GM12864 (cell line): ENCODE data around the gene HAS3.
"Not testable (repeated sequence)": the region's sequence is repeated elsewhere in the genome, so short reads cannot be mapped to it uniquely, and the experiment has no call there.

Experiments used
- DNase-seq: peaks from one replicate; pipeline ENCODE4 v3.0.0-alpha.2; 2011; ENCODE audit warnings: low read depth
- H3K4me3 ChIP-seq: 2 replicates; pipeline ENCODE4 v1.5.1; 2011; ENCODE audit warnings: mild to moderate bottlenecking, low read depth, low read length, control low read depth
- TF ChIP-seq, protein P1 (sequence below): IDR thresholded peaks from 2 replicates; pipeline ENCODE4 v1.5.1; 2011; ENCODE audit warnings: low read depth, mild to moderate bottlenecking, moderate library complexity, low read length, control low read depth, inconsistent platforms; ENCODE audit errors: missing control alignments

Gene HAS3

DNA sequence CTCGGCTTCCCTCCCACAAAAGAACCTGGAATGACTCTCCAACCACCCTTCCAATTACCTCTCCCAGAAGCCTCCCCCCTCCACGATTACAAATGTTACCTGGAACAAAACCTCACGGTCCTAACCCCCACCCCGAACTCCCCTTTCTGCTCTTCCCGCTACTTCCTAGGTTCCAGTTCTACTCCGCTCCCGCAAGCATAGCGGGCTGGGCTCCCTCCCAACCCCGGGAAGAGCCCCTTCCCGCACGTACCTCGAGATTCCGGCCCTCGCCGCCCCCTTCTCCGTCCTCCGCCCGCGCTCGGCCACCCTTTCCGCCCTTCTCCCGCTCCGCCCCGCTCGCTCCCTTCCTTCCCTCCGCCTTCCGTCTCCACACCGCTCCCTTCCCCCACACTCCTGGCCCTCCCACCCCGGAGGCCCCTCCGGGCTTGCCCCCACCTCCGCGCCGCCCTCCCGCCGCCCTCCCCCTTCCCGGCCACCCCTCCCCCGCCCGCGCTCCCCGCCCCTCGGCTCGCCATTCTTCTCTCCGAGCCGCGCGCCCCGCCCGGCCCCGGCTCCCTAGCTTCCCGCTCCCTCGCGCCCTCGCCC is 26.5 kb downstream of the HAS3 start:
- DNase-seq: no peak
- TF ChIP-seq, protein P1, sequence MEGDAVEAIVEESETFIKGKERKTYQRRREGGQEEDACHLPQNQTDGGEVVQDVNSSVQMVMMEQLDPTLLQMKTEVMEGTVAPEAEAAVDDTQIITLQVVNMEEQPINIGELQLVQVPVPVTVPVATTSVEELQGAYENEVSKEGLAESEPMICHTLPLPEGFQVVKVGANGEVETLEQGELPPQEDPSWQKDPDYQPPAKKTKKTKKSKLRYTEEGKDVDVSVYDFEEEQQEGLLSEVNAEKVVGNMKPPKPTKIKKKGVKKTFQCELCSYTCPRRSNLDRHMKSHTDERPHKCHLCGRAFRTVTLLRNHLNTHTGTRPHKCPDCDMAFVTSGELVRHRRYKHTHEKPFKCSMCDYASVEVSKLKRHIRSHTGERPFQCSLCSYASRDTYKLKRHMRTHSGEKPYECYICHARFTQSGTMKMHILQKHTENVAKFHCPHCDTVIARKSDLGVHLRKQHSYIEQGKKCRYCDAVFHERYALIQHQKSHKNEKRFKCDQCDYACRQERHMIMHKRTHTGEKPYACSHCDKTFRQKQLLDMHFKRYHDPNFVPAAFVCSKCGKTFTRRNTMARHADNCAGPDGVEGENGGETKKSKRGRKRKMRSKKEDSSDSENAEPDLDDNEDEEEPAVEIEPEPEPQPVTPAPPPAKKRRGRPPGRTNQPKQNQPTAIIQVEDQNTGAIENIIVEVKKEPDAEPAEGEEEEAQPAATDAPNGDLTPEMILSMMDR: no peak
- H3K4me3 ChIP-seq: peak overlapping the region; percentile 98

DNA sequence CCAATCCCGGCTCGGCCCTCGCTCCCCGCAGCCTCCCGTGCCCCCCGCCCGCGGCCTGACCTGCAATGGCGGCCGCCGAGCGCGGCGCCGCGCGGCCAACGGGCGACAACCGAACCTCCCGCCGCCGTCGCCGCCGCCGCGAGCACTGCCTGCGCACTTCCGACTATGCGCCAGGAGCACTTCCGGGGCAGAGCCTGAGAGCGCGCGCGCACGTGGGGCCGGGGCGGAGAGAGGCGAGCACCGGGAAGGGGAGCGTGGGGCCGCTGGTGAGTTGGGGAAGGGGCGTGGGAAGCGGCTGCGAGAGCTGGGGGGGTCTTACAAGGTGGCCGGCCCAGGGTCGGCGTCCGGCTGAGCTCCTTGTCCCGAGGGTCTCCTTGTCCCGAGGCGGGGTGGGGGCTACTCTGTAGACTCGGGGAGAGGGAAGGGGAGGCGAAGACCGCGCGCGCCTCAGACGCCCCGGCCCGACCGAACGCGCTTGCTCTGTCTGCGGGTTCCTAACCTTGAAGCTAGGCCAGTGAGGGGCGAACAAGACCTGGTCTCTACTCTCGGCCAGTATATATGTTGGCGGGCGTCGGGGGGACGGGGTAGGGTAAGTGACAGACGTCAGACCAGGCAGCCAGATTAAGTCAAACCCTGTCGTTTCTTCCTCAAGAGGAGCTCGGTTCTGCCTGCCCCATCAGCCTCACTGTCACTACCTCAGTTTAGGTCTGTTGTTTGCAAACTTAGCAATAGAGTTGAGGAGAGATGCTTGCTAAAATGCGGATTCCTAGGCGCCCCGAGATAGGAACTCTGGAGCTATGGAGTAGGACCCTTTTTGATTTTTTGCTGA is 27.2 kb downstream of the HAS3 start, which contains the start of the genes CHTF8 and UTP4:
Gene CHTF8 (minus strand): TSS at position 165 of the 829 bp plus-strand sequence. CDS start 11,130 bp downstream, outside the sequence.
Gene UTP4 (plus strand): TSS at position 226 of the 829 bp plus-strand sequence. CDS start 811 bp downstream, outside the sequence.
- DNase-seq: no peak
- TF ChIP-seq, protein P1: no peak
- peak within 1 kb of the TSS; percentile 98 for H3K4me3 ChIP-seq

DNA sequence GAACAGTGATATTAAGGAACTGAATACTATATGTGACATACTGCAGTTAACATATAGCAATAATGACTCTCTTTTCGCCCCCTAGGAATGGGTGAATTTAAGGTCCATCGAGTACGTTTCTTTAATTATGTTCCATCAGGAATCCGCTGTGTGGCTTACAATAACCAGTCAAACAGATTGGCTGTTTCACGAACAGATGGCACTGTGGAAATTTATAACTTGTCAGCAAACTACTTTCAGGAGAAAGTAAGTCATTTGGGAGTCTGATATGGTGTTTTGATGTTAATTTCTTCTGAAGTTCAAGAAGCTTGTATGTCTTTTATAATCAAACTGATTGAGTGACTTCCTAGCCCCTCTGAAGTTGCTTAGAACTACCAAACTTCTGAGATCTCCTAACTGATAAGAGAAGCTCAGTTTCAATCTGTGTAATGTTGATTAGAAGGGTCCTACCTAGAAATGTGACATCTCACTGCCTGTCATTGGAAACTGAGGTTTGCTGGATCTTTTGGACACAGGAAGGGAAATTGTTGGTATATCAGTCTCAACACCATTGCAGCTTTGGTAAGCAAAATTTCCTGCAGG is 28.0 kb downstream of the HAS3 start:
- DNase-seq: no peak
- TF ChIP-seq, protein P1: no peak
- peak overlapping the region; percentile 98 for H3K4me3 ChIP-seq

DNA sequence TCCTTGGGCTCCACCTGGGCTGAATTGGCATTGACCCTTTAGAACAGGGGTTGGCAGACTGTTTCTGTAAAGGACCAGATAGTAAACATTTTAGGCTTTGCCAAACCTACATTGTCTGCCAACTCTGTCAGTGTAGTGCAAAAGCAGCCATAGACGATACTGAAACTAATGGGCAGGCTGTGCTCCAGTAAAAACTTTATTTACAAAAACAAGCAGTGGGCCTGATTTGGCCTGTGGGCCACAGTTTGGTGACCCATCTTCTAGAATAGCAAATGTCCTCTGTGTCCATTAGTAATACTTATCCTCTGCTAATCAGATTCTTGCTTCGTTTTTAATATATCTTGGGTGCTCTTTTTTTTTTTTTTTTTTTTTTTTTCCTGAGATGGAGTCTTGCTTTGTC is 33.2 kb downstream of the HAS3 start:
- DNase-seq: no peak
- no peak overlapping the region for H3K4me3 ChIP-seq
- TF ChIP-seq, protein P1: no peak

DNA sequence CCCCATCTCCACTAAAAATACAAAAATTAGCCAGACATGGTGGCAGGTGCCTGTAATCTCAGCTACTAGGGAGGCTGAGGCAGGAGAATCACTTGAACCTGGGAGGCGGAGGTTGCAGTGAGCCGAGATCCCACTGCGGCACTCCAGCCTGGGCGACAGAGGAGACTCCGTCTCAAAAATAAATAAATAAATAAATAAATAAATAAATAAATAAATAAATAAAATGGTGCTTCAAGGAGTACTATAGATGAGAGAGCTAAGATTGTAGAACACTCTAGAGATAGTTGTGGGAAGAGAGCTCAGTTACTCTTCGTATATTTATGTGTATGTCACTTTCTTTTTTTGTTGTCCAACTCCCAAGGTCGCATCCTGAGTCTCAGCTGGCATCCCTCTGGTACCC is 34.0 kb downstream of the HAS3 start:
- not testable (repeated sequence) for H3K4me3 ChIP-seq, DNase-seq

DNA sequence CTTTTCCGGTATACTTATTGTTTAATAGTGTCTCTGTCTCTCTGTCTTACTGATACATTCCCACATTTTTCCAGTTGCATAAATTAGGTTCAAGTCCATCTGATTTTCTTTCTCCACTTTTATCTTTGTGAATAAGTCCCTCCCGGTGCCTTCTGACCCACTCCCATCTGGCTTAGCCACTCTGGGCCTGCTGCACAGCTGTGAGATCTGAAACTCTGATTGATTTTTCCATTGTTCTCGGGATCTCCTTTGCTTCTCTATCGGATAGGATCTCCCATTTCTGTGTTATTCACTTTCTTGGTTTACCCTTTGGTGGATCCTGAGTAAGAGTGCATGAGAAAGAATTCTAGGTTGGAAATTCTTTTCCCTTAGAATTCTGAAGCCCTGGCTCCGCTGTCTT is 35.6 kb downstream of the HAS3 start:
- H3K4me3 ChIP-seq: no peak overlapping the region
- no peak for DNase-seq
- TF ChIP-seq, protein P1: no peak

DNA sequence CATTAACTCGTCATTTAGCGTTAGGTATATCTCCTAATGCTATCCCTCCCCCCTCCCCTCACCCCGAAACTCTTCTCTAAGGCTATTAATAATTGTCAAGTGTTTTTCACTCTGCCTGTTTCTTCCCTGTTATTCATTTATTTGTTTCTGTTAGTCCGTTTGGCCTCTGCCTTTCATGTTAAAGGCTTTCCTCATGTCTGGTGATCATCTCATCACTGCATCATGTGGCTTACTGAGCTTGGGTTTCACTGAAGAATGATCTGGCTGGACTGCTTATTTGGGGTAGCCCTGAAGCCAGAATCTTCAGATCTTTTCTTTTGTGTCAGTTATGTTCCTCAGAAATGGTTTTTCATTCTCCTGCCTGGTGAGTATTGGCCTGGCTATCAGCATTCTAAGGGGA is 36.5 kb downstream of the HAS3 start:
- no peak overlapping the region for H3K4me3 ChIP-seq
- TF ChIP-seq, protein P1: no peak
- no peak for DNase-seq
